HepG2 (cell line): Measurements from ENCODE around the gene CYP17A1. TPM values are rescaled to one million over a fixed set of nuclear protein-coding genes. Genes with fewer than 3 reads are reported as not detected.
A peak's percentile ranks its signal among the peaks of the same experiment; 100 is the strongest.

Experiments used
- ARID4A ChIP-seq: sonication (generic); formaldehyde crosslinking; IDR thresholded peaks from 2 replicates; pipeline ENCODE4 v1.5.0; 2020; ENCODE audit warnings: mild to moderate bottlenecking, missing genetic modification reagents, borderline replicate concordance
- ARID5B ChIP-seq: IDR thresholded peaks from 2 replicates; pipeline ENCODE4 v1.4.0; 2020; ENCODE audit warnings: mild to moderate bottlenecking, missing genetic modification reagents
- ATF1 ChIP-seq: IDR thresholded peaks from 2 replicates; pipeline ENCODE4 v1.6.1; 2016; ENCODE audit warnings: mild to moderate bottlenecking, control low read depth
- EHMT2 ChIP-seq: fragments of 200-600 bp; sonication (generic); IDR thresholded peaks from 2 replicates; pipeline ENCODE4 v1.7.0; 2017; ENCODE audit warnings: antibody characterized with exemption, low read depth, low read length, borderline replicate concordance
- HNF4G ChIP-seq, 2 experiments: sonication (generic) in 1 of 2; formaldehyde crosslinking in 1 of 2; IDR thresholded peaks; 2 replicates each; pipeline versions ENCODE4 v1.4.0 to v1.6.1; 2011 to 2020; ENCODE audit warnings: borderline replicate concordance in 2 of 2, low read depth in 2 of 2, mild to moderate bottlenecking in 2 of 2, low read length in 1 of 2, missing genetic modification reagents in 1 of 2, moderate library complexity in 1 of 2
- MIXL1 ChIP-seq: IDR thresholded peaks from 2 replicates; pipeline ENCODE4 v1.6.1; 2016
- MTA3 ChIP-seq: sonication (generic); formaldehyde crosslinking; IDR thresholded peaks from 2 replicates; pipeline ENCODE4 v1.4.0; 2020; ENCODE audit warnings: missing genetic modification reagents
- NFATC3 ChIP-seq: sonication (generic); formaldehyde crosslinking; IDR thresholded peaks from 2 replicates; pipeline ENCODE4 v1.5.1; 2020; ENCODE audit warnings: mild to moderate bottlenecking, missing genetic modification reagents
- RBAK ChIP-seq: sonication (generic); formaldehyde crosslinking; IDR thresholded peaks from 2 replicates; pipeline ENCODE4 v1.5.1; 2020; ENCODE audit warnings: mild to moderate bottlenecking, missing genetic modification reagents
- SMAD3 ChIP-seq: sonication (generic); formaldehyde crosslinking; IDR thresholded peaks from 2 replicates; pipeline ENCODE4 v1.4.0; 2020; ENCODE audit warnings: missing genetic modification reagents
- SNAI1 ChIP-seq: sonication (generic); formaldehyde crosslinking; IDR thresholded peaks from 2 replicates; pipeline ENCODE4 v1.5.0; 2020; ENCODE audit warnings: mild to moderate bottlenecking, missing genetic modification reagents, borderline replicate concordance
- ZBTB21 ChIP-seq: sonication (generic); formaldehyde crosslinking; IDR thresholded peaks from 2 replicates; pipeline ENCODE4 v1.4.0; 2020; ENCODE audit warnings: missing genetic modification reagents
- ZFY ChIP-seq: sonication (generic); formaldehyde crosslinking; IDR thresholded peaks from 2 replicates; pipeline ENCODE4 v1.4.0; 2020; ENCODE audit warnings: missing genetic modification reagents
- ZNF121 ChIP-seq: sonication (generic); formaldehyde crosslinking; IDR thresholded peaks from 2 replicates; pipeline ENCODE4 v1.5.0; 2020; ENCODE audit warnings: mild to moderate bottlenecking, missing genetic modification reagents
- ZNF136 ChIP-seq: sonication (generic); formaldehyde crosslinking; IDR thresholded peaks from 2 replicates; pipeline ENCODE4 v1.8.1; 2022; ENCODE audit warnings: low read depth, mild to moderate bottlenecking, moderate library complexity, missing genetic modification reagents
- ZNF256 ChIP-seq: sonication (generic); formaldehyde crosslinking; conservative IDR thresholded peaks from 2 replicates; pipeline ENCODE4 v1.4.0; 2020; ENCODE audit warnings: missing genetic modification reagents
- ZNF280B ChIP-seq: sonication (generic); formaldehyde crosslinking; IDR thresholded peaks from 2 replicates; pipeline ENCODE4 v1.5.0; 2020; ENCODE audit warnings: missing genetic modification reagents, mild to moderate bottlenecking, borderline replicate concordance
- ZNF501 ChIP-seq: sonication (generic); formaldehyde crosslinking; IDR thresholded peaks from 2 replicates; pipeline ENCODE4 v1.5.1; 2020; ENCODE audit warnings: mild to moderate bottlenecking, moderate library complexity, missing genetic modification reagents
- ZNF777 ChIP-seq: sonication (generic); formaldehyde crosslinking; IDR thresholded peaks from 2 replicates; pipeline ENCODE4 v1.4.0; 2020; ENCODE audit warnings: missing genetic modification reagents
- ZSCAN22 ChIP-seq: sonication (generic); formaldehyde crosslinking; IDR thresholded peaks from 2 replicates; pipeline ENCODE4 v1.4.0; 2020; ENCODE audit warnings: mild to moderate bottlenecking, missing genetic modification reagents
- polyA plus RNA-seq, 8 experiments: library from polyadenylated mRNA; depleted of rRNA in 3 of 8; stranded (reverse) in 7 of 8; unstranded in 1 of 8; fragments of >200 nt; fragmentation: Illumina TruSeq in 4 of 8; extraction: Trizol in 4 of 8; gene quantifications; 2 replicates each; pipeline versions ENCODE4 v1.2.1 to v1.2.3, GENCODE V29; 2011 to 2016; ENCODE audit warnings: low read depth in 4 of 8, missing spikeins in 1 of 8, mixed read lengths in 1 of 8; ENCODE audit not compliant: insufficient read depth in 1 of 8
- total RNA-seq, 5 experiments: library from RNA; depleted of rRNA; stranded (reverse); fragments of >200 nt; fragmentation: Illumina TruSeq; extraction: Trizol; gene quantifications; 2 replicates each; pipeline ENCODE4 v1.2.3, GENCODE V29; 2016; ENCODE audit warnings: low read depth in 1 of 5

Gene CYP17A1
- total and polyA plus RNA-seq, 2 of the 13 experiments (the other 11 are each of a cell fraction or from before 2014, with no cell fraction given), result 0.13 to 1.1 TPM

GRCh38 chr10:102869258-102870198, 32.3 kb upstream of the CYP17A1 start, which contains the start of gene AS3MT (continued):
- no peak for TF ChIP-seq ZNF136 (CRISPR knock-in tag)
- TF ChIP-seq EHMT2, result no peak
- TF ChIP-seq ZBTB21 (CRISPR knock-in tag), result no peak
- TF ChIP-seq HNF4G (IDR thresholded peaks at IDR 0.05; ENCODE audit: borderline replicate concordance, low read depth, low read length), result 0 out of 2 replicates have a peak, but pooled peaks have one; percentile 75
- 0 out of 2 replicates have a peak, but pooled peaks have one; percentile 18 for TF ChIP-seq HNF4G (CRISPR knock-in tag; IDR thresholded peaks at IDR 0.05; ENCODE audit: borderline replicate concordance, low read depth)
- TF ChIP-seq ZNF280B, result no peak
- TF ChIP-seq ZFY, result peak; percentile 83
- no peak for TF ChIP-seq MTA3 (CRISPR knock-in tag)
- TF ChIP-seq ATF1 (CRISPR knock-in tag), result no peak
- TF ChIP-seq ARID4A (CRISPR knock-in tag), result peak; percentile 61
- no peak for TF ChIP-seq RBAK (CRISPR knock-in tag)
- TF ChIP-seq SMAD3, result 0 out of 2 replicates have a peak, but pooled peaks have one; percentile 22
- no peak for TF ChIP-seq ZNF777 (CRISPR knock-in tag)
- 0 out of 2 replicates have a peak, but pooled peaks have one; percentile 30 for TF ChIP-seq SNAI1 (CRISPR knock-in tag)
- no peak for TF ChIP-seq NFATC3 (CRISPR knock-in tag)
- no peak for TF ChIP-seq ZNF121 (CRISPR knock-in tag)
- TF ChIP-seq ZNF256, result peak; percentile 64; the same call in 1 of the 2 replicates
- TF ChIP-seq ZNF501 (CRISPR knock-in tag), result no peak
- no peak for TF ChIP-seq ARID5B (CRISPR knock-in tag)
- TF ChIP-seq ZSCAN22, result no peak
- TF ChIP-seq MIXL1 (CRISPR knock-in tag), result no peak
